ENCODE measurements around the gene CLN3. TPM values are rescaled to one million over a fixed set of nuclear protein-coding genes. Genes with fewer than 3 reads are reported as not detected.

The CLN3 gene
- 10.9 TPM for polyA plus RNA-seq (2013, experiment 1 of 2)
- polyA plus RNA-seq (2013, experiment 2 of 2) = 11.3 TPM

- Histone ChIP-seq H3K4me1 (ENCODE audit: control insufficient read depth in 2 of 2, insufficient read depth in 1 of 2, low read depth in 1 of 2, low read length in 2 of 2) (no peaks in the 10 kb centered on the region), H3K18ac (ENCODE audit: low read length) (peak within 1 kb of the TSS; percentile 68), H3K4me3 (ENCODE audit: low read length in 2 of 2) (peak within 1 kb of the TSS; percentile 88 to 90), H3K9ac (ENCODE audit: low read depth, low read length, poor library complexity) (peak within 1 kb of the TSS; percentile 91), H3K14ac (ENCODE audit: low read length) (no peak within 1 kb of the TSS), H2BK15ac (ENCODE audit: low read length) (no peak within 1 kb of the TSS), H3K27ac (replicated peaks; ENCODE audit: low read length) (peak within 1 kb of the TSS; percentile 25), H3K9me3 (replicated peaks in 1 of 2; ENCODE audit: control insufficient read depth in 2 of 2, insufficient read depth in 1 of 2, low read depth in 1 of 2, low read length in 2 of 2) (no peaks in the 10 kb centered on the region), H4K8ac (ENCODE audit: low read depth, low read length) (no peak within 1 kb of the TSS), H3K4ac (ENCODE audit: low read length) (no peak within 1 kb of the TSS), H2AK5ac (ENCODE audit: low read depth, low read length) (peak within 1 kb of the TSS; percentile 16), H3K23ac (ENCODE audit: low read depth, low read length, poor library complexity) (peak within 1 kb of the TSS; percentile 39), H3K4me2 (ENCODE audit: insufficient read depth, low read length, poor library complexity, severe bottlenecking) (peak within 1 kb of the TSS; percentile 95), H2BK120ac (ENCODE audit: low read depth, low read length) (no peak within 1 kb of the TSS), H2AFZ (ENCODE audit: low read length) (peak within 1 kb of the TSS; percentile 95), H3K36me3 (replicated peaks in 1 of 2; ENCODE audit: control insufficient read depth in 2 of 2, insufficient read depth in 2 of 2, low read length in 2 of 2) (peaks cover 8 to 17% of the 10 kb centered on the region in 2 donors), H2BK12ac (ENCODE audit: low read length) (no peak within 1 kb of the TSS), H2BK5ac (ENCODE audit: low read length) (peak within 1 kb of the TSS; percentile 2), H3K79me1 (ENCODE audit: low read depth, low read length) (no peaks in the 10 kb centered on the region), H3K27me3 (ENCODE audit: control insufficient read depth in 3 of 3, insufficient read depth in 3 of 3, low read depth in 1 of 3, low read length in 3 of 3) (peaks cover 0 to 20% (median 0%) of the 10 kb centered on the region in 3 experiments), H4K91ac (ENCODE audit: low read depth, low read length, poor library complexity) (no peak within 1 kb of the TSS)
- no CpG with 5 or more reads among the region's 21 CpGs for WGBS, 2 donors (ENCODE audit: extremely low coverage in 2 of 2, insufficient read length in 2 of 2, insufficient replicate concordance in 1 of 2)
- DNase-seq (ENCODE audit: low spot score) = peak; percentile 84
These were observed at the start of gene CLN3 for GRCh38 chr16:28491970-28492474. CLN3 (minus strand) TSS chr16:28492074; CDS start chr16:28491759, 315 bp downstream.

DNA sequence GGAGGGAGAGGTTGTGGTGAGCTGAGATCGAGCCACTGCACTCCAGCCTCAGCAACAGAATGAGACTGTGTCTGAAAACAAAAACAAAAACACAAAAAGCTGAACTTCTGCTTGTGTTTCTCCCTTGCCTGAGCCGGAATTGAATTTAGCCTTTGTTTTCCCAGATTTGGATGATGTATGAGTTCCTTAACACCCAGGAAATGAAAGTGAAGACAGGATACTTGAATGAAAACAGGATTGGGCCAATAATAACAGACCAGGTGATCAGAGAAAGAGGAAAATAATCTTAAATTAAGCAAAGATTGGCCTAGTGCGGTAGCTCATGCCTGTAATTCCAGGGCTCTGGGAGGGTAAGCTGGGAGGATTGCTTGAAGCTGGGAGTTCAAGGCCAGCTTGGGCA is 48.5 kb upstream of the CLN3 start:
- H2AFZ ChIP-seq (ENCODE audit: low read length) = no peak overlapping the region
- no peak overlapping the region for H2BK12ac ChIP-seq (ENCODE audit: low read length)
- no peak overlapping the region for H3K23ac ChIP-seq (ENCODE audit: low read depth, low read length, poor library complexity)
- no peak overlapping the region for H3K9ac ChIP-seq (ENCODE audit: low read depth, low read length, poor library complexity)
- H3K4me2 ChIP-seq (ENCODE audit: insufficient read depth, low read length, poor library complexity, severe bottlenecking) = no peak overlapping the region
- no peak overlapping the region for H4K8ac ChIP-seq (ENCODE audit: low read depth, low read length)
- DNase-seq (ENCODE audit: low spot score) = no peak
- no peak overlapping the region for H4K91ac ChIP-seq (ENCODE audit: low read depth, low read length, poor library complexity)
- no peaks in the 10 kb centered on the region for H3K9me3 ChIP-seq (replicated peaks in 1 of 2; ENCODE audit: control insufficient read depth in 2 of 2, insufficient read depth in 1 of 2, low read depth in 1 of 2, low read length in 2 of 2)
- H3K4me1 ChIP-seq (ENCODE audit: control insufficient read depth in 2 of 2, insufficient read depth in 1 of 2, low read depth in 1 of 2, low read length in 2 of 2) = peaks cover 0 to 4% of the 10 kb centered on the region in 2 donors
- no peak overlapping the region for H2AK5ac ChIP-seq (ENCODE audit: low read depth, low read length)
- no CpG with 5 or more reads among the region's 3 CpGs for WGBS, 2 donors (ENCODE audit: extremely low coverage in 2 of 2, insufficient read length in 2 of 2, insufficient replicate concordance in 1 of 2)
- no peak overlapping the region for H3K4ac ChIP-seq (ENCODE audit: low read length)
- no peak overlapping the region for H2BK15ac ChIP-seq (ENCODE audit: low read length)
- no peak overlapping the region for H3K27ac ChIP-seq (replicated peaks; ENCODE audit: low read length)
- H3K14ac ChIP-seq (ENCODE audit: low read length) = no peak overlapping the region
- no peak overlapping the region for H3K18ac ChIP-seq (ENCODE audit: low read length)
- no peaks in the 10 kb centered on the region for H3K27me3 ChIP-seq (ENCODE audit: control insufficient read depth in 3 of 3, insufficient read depth in 3 of 3, low read depth in 1 of 3, low read length in 3 of 3)
- no peak overlapping the region for H2BK120ac ChIP-seq (ENCODE audit: low read depth, low read length)
- no peak overlapping the region for H2BK5ac ChIP-seq (ENCODE audit: low read length)
- H3K79me1 ChIP-seq (ENCODE audit: low read depth, low read length) = peaks cover 1% of the 10 kb centered on the region
- H3K36me3 ChIP-seq (replicated peaks in 1 of 2; ENCODE audit: control insufficient read depth in 2 of 2, insufficient read depth in 2 of 2, low read length in 2 of 2) = no peaks in the 10 kb centered on the region
- H3K4me3 ChIP-seq (ENCODE audit: low read length in 2 of 2) = no peak overlapping the region

DNA sequence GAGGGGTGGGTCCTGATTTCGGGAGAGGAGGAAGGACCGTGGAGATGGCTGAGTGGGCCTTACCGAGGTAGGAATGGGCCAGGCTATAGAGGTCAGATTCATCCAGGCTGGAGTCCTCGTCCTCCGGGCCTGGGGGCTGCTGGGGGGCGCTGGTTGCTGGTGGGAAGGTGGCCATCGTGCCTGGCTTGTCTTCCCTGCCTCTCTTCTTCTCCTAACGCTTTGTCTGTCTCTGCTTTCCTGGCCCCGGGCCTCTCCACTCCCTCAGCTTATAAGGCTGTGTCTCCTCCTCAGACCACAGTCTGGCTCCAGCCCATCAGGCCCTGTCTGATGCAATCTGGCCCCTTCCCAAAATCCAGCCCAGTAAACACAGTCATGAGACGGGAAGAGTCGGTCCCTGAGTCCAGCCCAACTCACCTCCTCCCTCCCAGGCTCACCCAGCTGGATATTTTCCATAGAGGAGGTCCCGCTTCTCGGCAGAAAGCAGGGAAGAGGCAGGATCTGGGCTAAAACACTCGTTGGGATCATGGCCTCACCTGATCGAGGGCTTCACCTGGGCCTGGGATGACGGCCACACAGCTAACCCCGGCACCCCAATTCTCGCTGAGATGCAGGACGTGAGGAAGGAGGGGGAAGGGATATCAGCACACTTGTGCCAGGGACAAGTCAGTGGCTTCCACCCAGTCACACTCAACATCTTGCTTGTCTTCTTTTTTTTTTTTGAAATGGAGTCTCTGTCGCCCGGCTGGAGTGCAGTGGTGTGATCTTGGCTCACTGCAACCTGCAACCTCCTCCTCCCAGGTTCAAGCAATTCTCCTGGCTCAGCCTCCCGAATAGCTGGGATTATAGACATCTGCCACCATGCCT is 47.1 kb upstream of the CLN3 start, which contains the start of gene NUPR1:
TSS of gene NUPR1 (minus strand) at position 242 of the 864 bp plus-strand sequence. CDS start at position 175, 67 bp downstream.
- Histone ChIP-seq H4K91ac (ENCODE audit: low read depth, low read length, poor library complexity) (no peak within 1 kb of the TSS), H3K4ac (ENCODE audit: low read length) (peak within 1 kb of the TSS; percentile 1), H2BK5ac (ENCODE audit: low read length) (no peak within 1 kb of the TSS), H3K79me1 (ENCODE audit: low read depth, low read length) (peaks cover 1% of the 10 kb centered on the region), H3K9me3 (replicated peaks in 1 of 2; ENCODE audit: control insufficient read depth in 2 of 2, insufficient read depth in 1 of 2, low read depth in 1 of 2, low read length in 2 of 2) (no peaks in the 10 kb centered on the region), H3K27me3 (ENCODE audit: control insufficient read depth in 3 of 3, insufficient read depth in 3 of 3, low read depth in 1 of 3, low read length in 3 of 3) (no peaks in the 10 kb centered on the region), H2AFZ (ENCODE audit: low read length) (peak within 1 kb of the TSS; percentile 81), H3K4me2 (ENCODE audit: insufficient read depth, low read length, poor library complexity, severe bottlenecking) (no peak within 1 kb of the TSS), H3K14ac (ENCODE audit: low read length) (no peak within 1 kb of the TSS), H3K18ac (ENCODE audit: low read length) (peak within 1 kb of the TSS; percentile 19), H2AK5ac (ENCODE audit: low read depth, low read length) (peak within 1 kb of the TSS; percentile 95), H2BK120ac (ENCODE audit: low read depth, low read length) (no peak within 1 kb of the TSS), H3K23ac (ENCODE audit: low read depth, low read length, poor library complexity) (no peak within 1 kb of the TSS), H3K4me1 (ENCODE audit: control insufficient read depth in 2 of 2, insufficient read depth in 1 of 2, low read depth in 1 of 2, low read length in 2 of 2) (peaks cover 0 to 4% of the 10 kb centered on the region in 2 donors), H3K36me3 (replicated peaks in 1 of 2; ENCODE audit: control insufficient read depth in 2 of 2, insufficient read depth in 2 of 2, low read length in 2 of 2) (no peaks in the 10 kb centered on the region), H4K8ac (ENCODE audit: low read depth, low read length) (no peak within 1 kb of the TSS), H3K9ac (ENCODE audit: low read depth, low read length, poor library complexity) (peak within 1 kb of the TSS; percentile 72), H3K27ac (replicated peaks; ENCODE audit: low read length) (no peak within 1 kb of the TSS), H2BK12ac (ENCODE audit: low read length) (no peak within 1 kb of the TSS), H3K4me3 (ENCODE audit: low read length in 2 of 2) (no peak within 1 kb of the TSS), H2BK15ac (ENCODE audit: low read length) (no peak within 1 kb of the TSS)
- no peak for DNase-seq (ENCODE audit: low spot score)
- no CpG with 5 or more reads among the region's 22 CpGs for whole genome bisulfite sequencing, 2 donors (ENCODE audit: extremely low coverage in 2 of 2, insufficient read length in 2 of 2, insufficient replicate concordance in 1 of 2)

Data from neuronal stem cell (in vitro differentiated cells).